Fibroblast of lung (primary cell): ENCODE measurements around the gene PCMTD2. TPM values are rescaled to one million over a fixed set of nuclear protein-coding genes. Genes with fewer than 3 reads are reported as not detected.

Source experiments
- DNase-seq, 2 donors: peaks; one replicate each; pipeline versions ENCODE4 v3.0.0 to v3.0.0-alpha.2; 2010; ENCODE audit warnings: low read depth in 2 of 2
- H2AFZ ChIP-seq: 2 replicates; pipeline ENCODE4 v1.5.1; 2012; ENCODE audit warnings: low read length, control low read depth, inconsistent platforms
- H3K27ac ChIP-seq: 2 replicates; pipeline ENCODE4 v1.5.1; 2011; ENCODE audit warnings: low read length, control low read depth; ENCODE audit not compliant: insufficient read depth
- H3K27me3 ChIP-seq: 2 replicates; pipeline ENCODE4 v1.5.1; 2011; ENCODE audit warnings: mild to moderate bottlenecking, low read length; ENCODE audit not compliant: control insufficient read depth, insufficient read depth
- H3K36me3 ChIP-seq: 2 replicates; pipeline ENCODE4 v1.5.1; 2011; ENCODE audit warnings: low read length; ENCODE audit not compliant: control insufficient read depth, insufficient read depth
- H3K4me1 ChIP-seq: 2 replicates; pipeline ENCODE4 v1.5.1; 2011; ENCODE audit warnings: low read length; ENCODE audit not compliant: control insufficient read depth, insufficient read depth; ENCODE audit errors: extremely low read depth
- H3K4me2 ChIP-seq: 2 replicates; pipeline ENCODE4 v1.5.1; 2011; ENCODE audit warnings: low read length, control low read depth; ENCODE audit not compliant: insufficient read depth; ENCODE audit errors: extremely low read depth
- H3K4me3 ChIP-seq, 4 experiments: fragments of 200-600 bp in 1 of 4; sonication (generic) in 1 of 4; replicated peaks in 1 of 4; 2 replicates each; pipeline ENCODE4 v1.5.1; 2011 to 2016; ENCODE audit warnings: low read length in 4 of 4, low read depth in 3 of 4, mild to moderate bottlenecking in 3 of 4, control low read depth in 2 of 4, inconsistent platforms in 1 of 4, mixed read lengths in 1 of 4; ENCODE audit not compliant: insufficient read depth in 1 of 4; ENCODE audit errors: control extremely low read depth in 1 of 4
- H3K79me2 ChIP-seq: 2 replicates; pipeline ENCODE4 v1.5.1; 2012; ENCODE audit warnings: mild to moderate bottlenecking, low read length, inconsistent platforms; ENCODE audit not compliant: control insufficient read depth, insufficient read depth
- H3K9ac ChIP-seq: 2 replicates; pipeline ENCODE4 v1.5.1; 2011; ENCODE audit warnings: mild to moderate bottlenecking, low read length, control low read depth; ENCODE audit not compliant: insufficient read depth
- H3K9me3 ChIP-seq: 2 replicates; pipeline ENCODE4 v1.5.1; 2012; ENCODE audit warnings: low read depth, low read length; ENCODE audit not compliant: control insufficient read depth, insufficient read depth
- H4K20me1 ChIP-seq: 2 replicates; pipeline ENCODE4 v1.5.1; 2011; ENCODE audit warnings: low read length; ENCODE audit not compliant: control insufficient read depth, insufficient read depth; ENCODE audit errors: extremely low read depth
- EZH2 ChIP-seq: IDR thresholded peaks from 2 replicates; pipeline ENCODE4 v1.5.1; 2012; ENCODE audit warnings: low read length, control low read depth, mild to moderate bottlenecking; ENCODE audit errors: missing control alignments
- polyA plus RNA-seq, 2 donors: library from polyadenylated mRNA; depleted of rRNA in 1 of 2; stranded (reverse) in 1 of 2; unstranded in 1 of 2; fragments of >200 nt; gene quantifications; 2 replicates each; pipeline ENCODE4 v1.2.1, GENCODE V29; 2011 to 2012; ENCODE audit warnings: missing spikeins in 1 of 2
- total RNA-seq: library from RNA; depleted of rRNA; stranded (reverse); fragments of >200 nt; gene quantifications from 2 replicates; pipeline ENCODE4 v1.2.1, GENCODE V29; 2014
- TF ChIP-seq, protein P1 (sequence below), 2 donors: IDR thresholded peaks in 1 of 2; conservative IDR thresholded peaks in 1 of 2; 1 replicate in 1 of 2; 2 replicates in 1 of 2; pipeline ENCODE4 v1.5.1; 2011 to 2012; ENCODE audit warnings: low read length in 2 of 2, control low read depth in 1 of 2, inconsistent platforms in 1 of 2, low read depth in 1 of 2, mild to moderate bottlenecking in 1 of 2

The PCMTD2 gene
- total and polyA plus RNA-seq, 2 donors (not counting 1 experiment from before 2014, with no cell fraction given): 39.5 to 42.9 TPM

DNA sequence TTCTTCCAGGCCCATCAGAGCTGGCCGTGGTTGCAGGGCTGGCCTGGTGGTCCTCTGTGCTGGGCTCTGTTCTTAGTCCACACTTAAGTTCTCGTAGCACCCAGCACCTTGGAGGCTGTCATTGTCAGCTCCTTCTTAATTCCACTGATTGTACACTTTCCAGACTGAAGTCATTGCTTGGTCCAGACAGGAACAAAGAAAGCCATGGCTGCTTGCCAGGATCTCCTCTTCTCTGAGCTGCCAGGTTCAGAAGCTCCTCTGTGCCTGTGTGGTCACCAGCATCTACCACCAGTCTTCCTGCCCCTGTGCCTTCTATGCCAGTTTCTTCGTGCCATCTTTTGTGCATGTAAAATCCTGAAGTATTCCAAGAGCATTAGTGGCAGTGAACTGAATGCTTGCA, 39.5 kb upstream of the PCMTD2 start:
- H3K27me3 ChIP-seq: peaks cover 20% of the 10 kb centered on the region
- DNase-seq: no peak
- H3K27ac ChIP-seq: no peak overlapping the region
- no peak overlapping the region for H2AFZ ChIP-seq
- H3K9ac ChIP-seq: no peak overlapping the region
- no peak for TF ChIP-seq EZH2
- TF ChIP-seq, protein P1, sequence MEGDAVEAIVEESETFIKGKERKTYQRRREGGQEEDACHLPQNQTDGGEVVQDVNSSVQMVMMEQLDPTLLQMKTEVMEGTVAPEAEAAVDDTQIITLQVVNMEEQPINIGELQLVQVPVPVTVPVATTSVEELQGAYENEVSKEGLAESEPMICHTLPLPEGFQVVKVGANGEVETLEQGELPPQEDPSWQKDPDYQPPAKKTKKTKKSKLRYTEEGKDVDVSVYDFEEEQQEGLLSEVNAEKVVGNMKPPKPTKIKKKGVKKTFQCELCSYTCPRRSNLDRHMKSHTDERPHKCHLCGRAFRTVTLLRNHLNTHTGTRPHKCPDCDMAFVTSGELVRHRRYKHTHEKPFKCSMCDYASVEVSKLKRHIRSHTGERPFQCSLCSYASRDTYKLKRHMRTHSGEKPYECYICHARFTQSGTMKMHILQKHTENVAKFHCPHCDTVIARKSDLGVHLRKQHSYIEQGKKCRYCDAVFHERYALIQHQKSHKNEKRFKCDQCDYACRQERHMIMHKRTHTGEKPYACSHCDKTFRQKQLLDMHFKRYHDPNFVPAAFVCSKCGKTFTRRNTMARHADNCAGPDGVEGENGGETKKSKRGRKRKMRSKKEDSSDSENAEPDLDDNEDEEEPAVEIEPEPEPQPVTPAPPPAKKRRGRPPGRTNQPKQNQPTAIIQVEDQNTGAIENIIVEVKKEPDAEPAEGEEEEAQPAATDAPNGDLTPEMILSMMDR (conservative IDR thresholded peaks at IDR 0.05 in 1 of 2, IDR thresholded peaks at IDR 0.05 in 1 of 2; ENCODE audit: low read depth in 1 of 2, low read length in 2 of 2): no peak
- no peak overlapping the region for H3K4me3 ChIP-seq
- H3K4me1 ChIP-seq: no peaks in the 10 kb centered on the region
- no peak overlapping the region for H3K4me2 ChIP-seq
- H3K9me3 ChIP-seq: no peaks in the 10 kb centered on the region
- no peaks in the 10 kb centered on the region for H3K36me3 ChIP-seq
- no peaks in the 10 kb centered on the region for H4K20me1 ChIP-seq
- H3K79me2 ChIP-seq: no peaks in the 10 kb centered on the region

DNA sequence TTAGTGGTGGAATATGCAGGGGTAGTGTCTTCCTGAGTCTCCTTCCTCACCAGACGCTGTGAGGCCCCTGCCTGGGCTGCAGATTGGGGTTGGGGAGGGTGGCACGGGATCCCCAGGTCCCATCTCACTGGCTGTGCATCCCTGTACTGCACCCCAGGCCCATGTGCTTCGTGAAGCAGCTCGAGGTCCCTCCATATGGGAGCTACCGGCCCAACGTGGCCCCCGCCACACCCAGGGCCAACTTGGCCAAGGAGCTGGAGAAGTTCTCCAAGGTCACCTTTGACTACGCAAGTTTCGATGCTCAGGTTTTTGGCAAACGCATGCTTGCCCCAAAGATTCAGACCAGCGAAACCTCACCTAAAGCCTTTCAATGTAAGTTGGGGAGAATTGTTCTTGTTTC, 38.6 kb upstream of the PCMTD2 start:
- peaks cover 19% of the 10 kb centered on the region for H3K27me3 ChIP-seq
- no peak overlapping the region for H2AFZ ChIP-seq
- no peaks in the 10 kb centered on the region for H3K4me1 ChIP-seq
- DNase-seq: no peak
- no peaks in the 10 kb centered on the region for H3K36me3 ChIP-seq
- H3K27ac ChIP-seq: no peak overlapping the region
- TF ChIP-seq EZH2: no peak
- TF ChIP-seq, protein P1 (conservative IDR thresholded peaks at IDR 0.05 in 1 of 2, IDR thresholded peaks at IDR 0.05 in 1 of 2; ENCODE audit: low read depth in 1 of 2, low read length in 2 of 2): no peak
- no peak overlapping the region for H3K9ac ChIP-seq
- H3K4me2 ChIP-seq: no peak overlapping the region
- no peak overlapping the region for H3K4me3 ChIP-seq
- H3K79me2 ChIP-seq: no peaks in the 10 kb centered on the region
- H3K9me3 ChIP-seq: no peaks in the 10 kb centered on the region
- no peaks in the 10 kb centered on the region for H4K20me1 ChIP-seq

- TF ChIP-seq EZH2: no peak
- TF ChIP-seq, protein P1 (conservative IDR thresholded peaks at IDR 0.05 in 1 of 2, IDR thresholded peaks at IDR 0.05 in 1 of 2; ENCODE audit: low read depth in 1 of 2, low read length in 2 of 2): no peak
- Histone ChIP-seq H3K4me1 (no peaks in the 10 kb centered on the region), H3K79me2 (no peaks in the 10 kb centered on the region), H3K27ac (no peak overlapping the region), H3K27me3 (peaks cover 19% of the 10 kb centered on the region), H3K9me3 (no peaks in the 10 kb centered on the region), H2AFZ (no peak overlapping the region), H3K9ac (no peak overlapping the region), H3K4me3 (no peak overlapping the region), H3K4me2 (no peak overlapping the region), H3K36me3 (no peaks in the 10 kb centered on the region), H4K20me1 (no peaks in the 10 kb centered on the region)
- no peak for DNase-seq
These were observed 37.9 kb upstream of the PCMTD2 start for GRCh38 chr20:64217539-64218221.
